WTC11 (cell line): ENCODE results near the gene PAK6. TPM values are rescaled to one million over a fixed set of nuclear protein-coding genes. Genes with fewer than 3 reads are reported as not detected.

Source experiments
- ATAC-seq: fragments of 200-7000 bp; cut with Tn5 transposase; 2 replicates; pipeline ENCODE4 v1.10.0; 2021; ENCODE audit warnings: mild to moderate bottlenecking, moderate library complexity
- CTCF ChIA-PET: fragments of 300-600 bp; sonication (Branson Sonifier 250); formaldehyde crosslinking; loops from one replicate; lab custom pipeline; 2021; ENCODE audit warnings: antibody characterized with exemption; lab: Charles Lee
- POLR2A ChIA-PET: fragments of 350-600 bp; sonication (Branson Sonifier 250); formaldehyde crosslinking; loops from one replicate; lab custom pipeline; 2021; ENCODE audit warnings: antibody characterized with exemption; lab: Charles Lee
- DNase-seq: peaks from one replicate; pipeline ENCODE4 v3.0.0; 2021; ENCODE audit warnings: low spot score
- H3K27ac Mint-ChIP-seq: 2 replicates; pipeline ENCODE4 v1.8.0; 2021; ENCODE audit warnings: mixed read lengths
- H3K27me3 Mint-ChIP-seq: 2 replicates; pipeline ENCODE4 v1.8.0; 2021; ENCODE audit warnings: low read depth, mild to moderate bottlenecking, moderate library complexity, mixed read lengths
- H3K36me3 Mint-ChIP-seq: 2 replicates; pipeline ENCODE4 v1.8.0; 2021; ENCODE audit warnings: mixed read lengths
- H3K4me1 Mint-ChIP-seq: 2 replicates; pipeline ENCODE4 v1.8.0; 2022; ENCODE audit warnings: mixed read lengths
- H3K4me3 Mint-ChIP-seq: 2 replicates; pipeline ENCODE4 v1.8.0; 2021; ENCODE audit warnings: mild to moderate bottlenecking, moderate library complexity, mixed read lengths
- H3K9me3 Mint-ChIP-seq: 2 replicates; pipeline ENCODE4 v1.8.0; 2021; ENCODE audit warnings: mixed read lengths
- FOXP1 ChIP-seq: sonication (generic); formaldehyde crosslinking; IDR thresholded peaks from 2 replicates; pipeline ENCODE4 v1.8.0; 2022; ENCODE audit warnings: missing genetic modification reagents, mild to moderate bottlenecking, moderate library complexity, borderline replicate concordance
- NFATC4 ChIP-seq: fragments of 250-450 bp; sonication (Bioruptor Pico); IDR thresholded peaks from 2 replicates; pipeline ENCODE4 v1.9.0; 2021; ENCODE audit warnings: mild to moderate bottlenecking
- NFYB ChIP-seq: sonication (generic); formaldehyde crosslinking; conservative IDR thresholded peaks from 2 replicates; pipeline ENCODE4 v1.8.0; 2022; ENCODE audit warnings: low read depth, missing genetic modification reagents
- ZNF121 ChIP-seq: sonication (generic); formaldehyde crosslinking; IDR thresholded peaks from 2 replicates; pipeline ENCODE4 v1.8.0; 2023; ENCODE audit warnings: missing genetic modification reagents
- total RNA-seq: library from RNA; stranded (reverse); gene quantifications from 3 replicates; pipeline ENCODE4 v1.2.3, GENCODE V29; 2021
- TF ChIP-seq, protein P1 (sequence below): sonication (generic); formaldehyde crosslinking; IDR thresholded peaks from 2 replicates; pipeline ENCODE4 v1.8.0; 2022; ENCODE audit warnings: mild to moderate bottlenecking, missing genetic modification reagents
- TF ChIP-seq, protein P2 (sequence below): fragments of 250-450 bp; sonication (Bioruptor Pico); conservative IDR thresholded peaks from 2 replicates; pipeline ENCODE4 v1.9.0; 2021; ENCODE audit warnings: mild to moderate bottlenecking
- TF ChIP-seq, protein P3 (sequence below): sonication (generic); formaldehyde crosslinking; IDR thresholded peaks from 2 replicates; pipeline ENCODE4 v1.8.0; 2023; ENCODE audit warnings: missing genetic modification reagents
- TF ChIP-seq, protein P4 (sequence below): sonication (generic); formaldehyde crosslinking; IDR thresholded peaks from 2 replicates; pipeline ENCODE4 v1.8.1; 2023; ENCODE audit warnings: mild to moderate bottlenecking, missing genetic modification reagents, borderline replicate concordance
- TF ChIP-seq, protein P5 (sequence below): sonication (generic); formaldehyde crosslinking; IDR thresholded peaks from 2 replicates; pipeline ENCODE4 v1.8.0; 2022; ENCODE audit warnings: mild to moderate bottlenecking, missing genetic modification reagents
- TF ChIP-seq, protein P6 (sequence below): sonication (generic); formaldehyde crosslinking; IDR thresholded peaks from 2 replicates; pipeline ENCODE4 v1.8.0; 2023; ENCODE audit warnings: missing genetic modification reagents, mild to moderate bottlenecking, borderline replicate concordance

Gene PAK6
- total RNA-seq, 1 experiment from 2014 or later, result 11.7 TPM

DNA sequence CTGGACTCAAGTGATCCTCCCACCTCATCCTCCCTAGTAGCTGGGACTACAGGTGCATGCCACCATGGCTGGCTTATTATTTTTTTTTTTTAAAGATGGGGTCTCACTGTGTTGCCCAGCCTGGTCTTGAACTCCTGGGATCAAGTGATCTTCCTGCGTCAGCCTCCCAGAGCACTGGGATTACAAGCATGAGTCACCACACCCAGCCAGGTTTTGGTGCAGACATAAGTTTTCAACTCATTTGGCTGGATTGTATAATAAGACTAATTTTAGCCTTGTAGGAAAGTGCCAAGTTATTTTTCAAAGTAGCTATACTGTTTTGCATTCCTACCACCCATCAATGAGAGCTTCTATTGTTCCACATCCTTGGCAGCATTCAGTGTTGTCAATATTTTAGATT lies 45.9 kb upstream of the PAK6 start:
- POLR2A ChIA-PET, result no interaction called here
- H3K4me1 Mint-ChIP-seq, result no peaks in the 10 kb centered on the region
- peaks cover 81% of the 10 kb centered on the region for H3K36me3 Mint-ChIP-seq
- CTCF ChIA-PET, result interaction anchor here (1.7 kb wide), 1 partner anchor 147 kb away, joined by 4 read pairs; no protein-coding TSS in a partner anchor
- TF ChIP-seq, protein P1, sequence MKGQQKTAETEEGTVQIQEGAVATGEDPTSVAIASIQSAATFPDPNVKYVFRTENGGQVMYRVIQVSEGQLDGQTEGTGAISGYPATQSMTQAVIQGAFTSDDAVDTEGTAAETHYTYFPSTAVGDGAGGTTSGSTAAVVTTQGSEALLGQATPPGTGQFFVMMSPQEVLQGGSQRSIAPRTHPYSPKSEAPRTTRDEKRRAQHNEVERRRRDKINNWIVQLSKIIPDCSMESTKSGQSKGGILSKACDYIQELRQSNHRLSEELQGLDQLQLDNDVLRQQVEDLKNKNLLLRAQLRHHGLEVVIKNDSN (CRISPR knock-in tag), result no peak
- peak; percentile 69; the same call in 1 of the 2 replicates for TF ChIP-seq ZNF121 (CRISPR knock-in tag)
- H3K4me3 Mint-ChIP-seq, result no peak overlapping the region
- DNase-seq, result no peak
- H3K9me3 Mint-ChIP-seq, result no peaks in the 10 kb centered on the region
- H3K27me3 Mint-ChIP-seq, result no peaks in the 10 kb centered on the region
- ATAC-seq, result no peak
- H3K27ac Mint-ChIP-seq, result no peak overlapping the region

DNA sequence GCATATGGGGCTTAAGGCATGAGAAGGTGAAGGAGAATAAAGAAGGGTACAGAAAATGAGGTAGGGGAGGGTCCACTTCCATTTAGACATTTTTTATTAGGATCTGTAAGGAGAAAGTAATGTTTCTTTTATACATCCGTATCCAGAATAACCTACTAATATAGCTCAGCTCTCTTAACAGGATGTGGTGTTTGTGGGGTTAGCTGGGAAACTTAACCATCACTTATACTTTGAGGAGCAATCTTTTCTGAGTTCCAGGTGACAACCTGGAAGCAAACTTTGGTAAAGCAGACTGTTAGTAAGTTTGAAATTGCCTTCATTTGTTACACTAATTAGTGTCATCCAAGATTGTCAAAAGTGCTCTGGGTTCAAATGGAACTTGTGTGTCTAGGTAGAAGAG lies 41.4 kb upstream of the PAK6 start:
- peaks cover 78% of the 10 kb centered on the region for H3K36me3 Mint-ChIP-seq
- DNase-seq (no peak), ATAC-seq (no peak)
- no peaks in the 10 kb centered on the region for H3K27me3 Mint-ChIP-seq
- H3K27ac Mint-ChIP-seq, result no peak overlapping the region
- no peaks in the 10 kb centered on the region for H3K9me3 Mint-ChIP-seq
- CTCF ChIA-PET, result interaction anchor here (1.4 kb wide), 1 partner anchor 93 kb away, joined by 3 read pairs; no protein-coding TSS in a partner anchor
- H3K4me1 Mint-ChIP-seq, result no peaks in the 10 kb centered on the region
- POLR2A ChIA-PET, result interaction anchor here (0.5 kb wide), 1 partner anchor 281 kb away, joined by 4 read pairs; no protein-coding TSS in a partner anchor
- TF ChIP-seq, protein P2, sequence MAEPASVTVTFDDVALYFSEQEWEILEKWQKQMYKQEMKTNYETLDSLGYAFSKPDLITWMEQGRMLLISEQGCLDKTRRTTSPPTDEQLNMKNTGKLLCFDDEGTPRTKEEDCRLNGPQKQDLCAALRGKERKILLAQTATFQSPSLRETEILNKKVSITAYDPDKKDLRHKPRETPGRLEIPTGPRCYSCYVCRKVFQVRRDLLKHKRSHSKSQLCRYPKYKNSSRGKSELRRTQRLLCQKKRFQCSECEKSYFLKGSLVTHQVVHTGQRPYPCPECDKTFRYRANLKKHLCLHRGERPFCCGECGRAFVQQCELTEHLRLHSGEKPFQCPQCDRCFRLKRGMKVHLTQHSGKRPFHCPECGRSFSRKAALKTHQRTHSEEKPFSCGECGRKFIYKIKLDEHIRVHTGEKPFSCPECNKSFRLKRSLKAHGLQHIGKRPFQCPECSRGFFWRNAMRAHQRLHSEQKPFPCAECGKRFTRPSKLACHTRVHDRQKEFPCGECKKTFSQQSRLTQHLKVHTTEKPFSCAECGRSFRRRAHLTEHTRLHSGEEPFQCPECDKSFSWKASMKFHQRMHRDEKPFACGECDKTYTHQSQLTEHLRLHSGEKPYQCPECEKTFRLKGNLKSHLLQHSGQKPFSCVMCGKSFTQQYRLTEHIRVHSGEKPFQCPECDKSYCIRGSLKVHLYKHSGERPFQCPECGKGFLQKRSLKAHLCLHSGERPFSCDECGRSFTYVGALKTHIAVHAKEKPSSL (CRISPR knock-in tag), result no peak
- no peak for TF ChIP-seq NFATC4 (CRISPR knock-in tag)
- H3K4me3 Mint-ChIP-seq, result no peak overlapping the region

DNA sequence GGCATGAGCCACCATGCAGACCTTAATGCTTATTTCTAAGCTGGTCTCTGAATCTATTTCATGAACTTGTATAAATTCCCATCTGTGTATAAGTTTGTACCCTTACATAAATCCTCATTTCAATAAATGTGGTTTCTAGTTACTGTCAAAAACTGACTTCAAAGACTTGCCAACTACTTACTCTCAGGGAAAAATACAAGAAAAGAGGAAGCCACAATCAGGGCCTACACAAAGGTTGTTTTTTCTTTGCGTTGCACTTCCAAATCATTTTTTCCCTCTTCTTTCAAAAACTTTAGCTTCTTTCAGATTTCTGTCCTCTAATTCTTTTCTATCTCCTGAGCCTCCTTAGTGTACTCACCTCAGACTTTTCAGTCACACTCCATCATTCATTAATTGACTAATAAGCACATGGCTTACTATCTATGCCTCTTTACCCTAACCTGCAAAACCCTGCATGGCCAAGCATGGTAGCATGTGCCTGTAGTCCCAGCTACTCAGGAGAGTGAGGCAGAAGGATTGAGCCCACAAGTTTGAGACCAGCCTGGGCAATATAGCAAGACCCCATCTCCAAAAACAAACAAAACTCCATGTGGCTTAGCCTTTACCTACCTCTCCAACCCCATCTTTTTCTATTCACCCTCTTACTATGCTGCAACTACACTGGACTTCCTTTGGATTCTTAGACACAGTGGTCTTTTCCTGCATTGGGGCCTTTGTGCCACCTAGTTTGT lies 40.3 kb upstream of the PAK6 start:
- peak; percentile 96 for TF ChIP-seq ZNF121 (CRISPR knock-in tag)
- TF ChIP-seq, protein P3, sequence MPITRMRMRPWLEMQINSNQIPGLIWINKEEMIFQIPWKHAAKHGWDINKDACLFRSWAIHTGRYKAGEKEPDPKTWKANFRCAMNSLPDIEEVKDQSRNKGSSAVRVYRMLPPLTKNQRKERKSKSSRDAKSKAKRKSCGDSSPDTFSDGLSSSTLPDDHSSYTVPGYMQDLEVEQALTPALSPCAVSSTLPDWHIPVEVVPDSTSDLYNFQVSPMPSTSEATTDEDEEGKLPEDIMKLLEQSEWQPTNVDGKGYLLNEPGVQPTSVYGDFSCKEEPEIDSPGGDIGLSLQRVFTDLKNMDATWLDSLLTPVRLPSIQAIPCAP (CRISPR knock-in tag), result no peak
- TF ChIP-seq, all 79 proteins: peak for 1
- H3K27me3 Mint-ChIP-seq, result no peaks in the 10 kb centered on the region
- POLR2A ChIA-PET, result no interaction called here
- no peak overlapping the region for H3K4me3 Mint-ChIP-seq
- DNase-seq (no peak), ATAC-seq (no peak)
- H3K27ac Mint-ChIP-seq, result no peak overlapping the region
- H3K36me3 Mint-ChIP-seq, result peaks cover 76% of the 10 kb centered on the region
- no peaks in the 10 kb centered on the region for H3K4me1 Mint-ChIP-seq
- H3K9me3 Mint-ChIP-seq, result no peaks in the 10 kb centered on the region
- CTCF ChIA-PET, result interaction anchor here (1.4 kb wide), 1 partner anchor 94 kb away, joined by 3 read pairs; no protein-coding TSS in a partner anchor

DNA sequence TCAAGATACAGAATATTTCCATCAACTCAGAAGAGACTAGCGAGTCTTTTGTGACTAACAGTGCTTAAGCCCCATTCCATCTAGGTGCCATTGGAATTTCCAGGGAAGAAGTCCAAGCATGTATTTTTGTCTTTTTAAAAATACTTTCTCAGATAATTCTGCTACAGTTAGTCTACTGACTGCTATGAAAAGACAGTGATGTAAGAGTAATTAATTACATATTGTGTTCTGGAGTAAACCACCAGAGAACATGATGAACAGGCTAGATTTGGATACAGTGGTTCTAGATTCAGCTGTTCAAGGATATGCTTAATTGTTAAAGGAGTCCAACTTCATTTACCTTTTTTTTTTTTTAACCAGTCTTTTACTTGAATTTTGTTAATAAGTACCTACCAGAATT lies 34.8 kb upstream of the PAK6 start:
- Mint-ChIP-seq H3K36me3 (peaks cover 75% of the 10 kb centered on the region), H3K4me1 (no peaks in the 10 kb centered on the region), H3K9me3 (no peaks in the 10 kb centered on the region)
- ATAC-seq, result no peak
- TF ChIP-seq FOXP1 (CRISPR knock-in tag) (no peak), NFYB (CRISPR knock-in tag) (no peak)
- TF ChIP-seq, protein P4, sequence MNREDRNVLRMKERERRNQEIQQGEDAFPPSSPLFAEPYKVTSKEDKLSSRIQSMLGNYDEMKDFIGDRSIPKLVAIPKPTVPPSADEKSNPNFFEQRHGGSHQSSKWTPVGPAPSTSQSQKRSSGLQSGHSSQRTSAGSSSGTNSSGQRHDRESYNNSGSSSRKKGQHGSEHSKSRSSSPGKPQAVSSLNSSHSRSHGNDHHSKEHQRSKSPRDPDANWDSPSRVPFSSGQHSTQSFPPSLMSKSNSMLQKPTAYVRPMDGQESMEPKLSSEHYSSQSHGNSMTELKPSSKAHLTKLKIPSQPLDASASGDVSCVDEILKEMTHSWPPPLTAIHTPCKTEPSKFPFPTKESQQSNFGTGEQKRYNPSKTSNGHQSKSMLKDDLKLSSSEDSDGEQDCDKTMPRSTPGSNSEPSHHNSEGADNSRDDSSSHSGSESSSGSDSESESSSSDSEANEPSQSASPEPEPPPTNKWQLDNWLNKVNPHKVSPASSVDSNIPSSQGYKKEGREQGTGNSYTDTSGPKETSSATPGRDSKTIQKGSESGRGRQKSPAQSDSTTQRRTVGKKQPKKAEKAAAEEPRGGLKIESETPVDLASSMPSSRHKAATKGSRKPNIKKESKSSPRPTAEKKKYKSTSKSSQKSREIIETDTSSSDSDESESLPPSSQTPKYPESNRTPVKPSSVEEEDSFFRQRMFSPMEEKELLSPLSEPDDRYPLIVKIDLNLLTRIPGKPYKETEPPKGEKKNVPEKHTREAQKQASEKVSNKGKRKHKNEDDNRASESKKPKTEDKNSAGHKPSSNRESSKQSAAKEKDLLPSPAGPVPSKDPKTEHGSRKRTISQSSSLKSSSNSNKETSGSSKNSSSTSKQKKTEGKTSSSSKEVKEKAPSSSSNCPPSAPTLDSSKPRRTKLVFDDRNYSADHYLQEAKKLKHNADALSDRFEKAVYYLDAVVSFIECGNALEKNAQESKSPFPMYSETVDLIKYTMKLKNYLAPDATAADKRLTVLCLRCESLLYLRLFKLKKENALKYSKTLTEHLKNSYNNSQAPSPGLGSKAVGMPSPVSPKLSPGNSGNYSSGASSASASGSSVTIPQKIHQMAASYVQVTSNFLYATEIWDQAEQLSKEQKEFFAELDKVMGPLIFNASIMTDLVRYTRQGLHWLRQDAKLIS, result no peak
- TF ChIP-seq, protein P5, sequence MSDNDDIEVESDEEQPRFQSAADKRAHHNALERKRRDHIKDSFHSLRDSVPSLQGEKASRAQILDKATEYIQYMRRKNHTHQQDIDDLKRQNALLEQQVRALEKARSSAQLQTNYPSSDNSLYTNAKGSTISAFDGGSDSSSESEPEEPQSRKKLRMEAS (CRISPR knock-in tag), result no peak
- TF ChIP-seq, protein P6, sequence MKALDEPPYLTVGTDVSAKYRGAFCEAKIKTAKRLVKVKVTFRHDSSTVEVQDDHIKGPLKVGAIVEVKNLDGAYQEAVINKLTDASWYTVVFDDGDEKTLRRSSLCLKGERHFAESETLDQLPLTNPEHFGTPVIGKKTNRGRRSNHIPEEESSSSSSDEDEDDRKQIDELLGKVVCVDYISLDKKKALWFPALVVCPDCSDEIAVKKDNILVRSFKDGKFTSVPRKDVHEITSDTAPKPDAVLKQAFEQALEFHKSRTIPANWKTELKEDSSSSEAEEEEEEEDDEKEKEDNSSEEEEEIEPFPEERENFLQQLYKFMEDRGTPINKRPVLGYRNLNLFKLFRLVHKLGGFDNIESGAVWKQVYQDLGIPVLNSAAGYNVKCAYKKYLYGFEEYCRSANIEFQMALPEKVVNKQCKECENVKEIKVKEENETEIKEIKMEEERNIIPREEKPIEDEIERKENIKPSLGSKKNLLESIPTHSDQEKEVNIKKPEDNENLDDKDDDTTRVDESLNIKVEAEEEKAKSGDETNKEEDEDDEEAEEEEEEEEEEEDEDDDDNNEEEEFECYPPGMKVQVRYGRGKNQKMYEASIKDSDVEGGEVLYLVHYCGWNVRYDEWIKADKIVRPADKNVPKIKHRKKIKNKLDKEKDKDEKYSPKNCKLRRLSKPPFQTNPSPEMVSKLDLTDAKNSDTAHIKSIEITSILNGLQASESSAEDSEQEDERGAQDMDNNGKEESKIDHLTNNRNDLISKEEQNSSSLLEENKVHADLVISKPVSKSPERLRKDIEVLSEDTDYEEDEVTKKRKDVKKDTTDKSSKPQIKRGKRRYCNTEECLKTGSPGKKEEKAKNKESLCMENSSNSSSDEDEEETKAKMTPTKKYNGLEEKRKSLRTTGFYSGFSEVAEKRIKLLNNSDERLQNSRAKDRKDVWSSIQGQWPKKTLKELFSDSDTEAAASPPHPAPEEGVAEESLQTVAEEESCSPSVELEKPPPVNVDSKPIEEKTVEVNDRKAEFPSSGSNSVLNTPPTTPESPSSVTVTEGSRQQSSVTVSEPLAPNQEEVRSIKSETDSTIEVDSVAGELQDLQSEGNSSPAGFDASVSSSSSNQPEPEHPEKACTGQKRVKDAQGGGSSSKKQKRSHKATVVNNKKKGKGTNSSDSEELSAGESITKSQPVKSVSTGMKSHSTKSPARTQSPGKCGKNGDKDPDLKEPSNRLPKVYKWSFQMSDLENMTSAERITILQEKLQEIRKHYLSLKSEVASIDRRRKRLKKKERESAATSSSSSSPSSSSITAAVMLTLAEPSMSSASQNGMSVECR (CRISPR knock-in tag), result no peak
- TF ChIP-seq, all 79 proteins: peak for 0
- ChIA-PET POLR2A (no interaction called here), CTCF (interaction anchor here (0.6 kb wide), 2 partner anchors 67 to 417 kb away, joined by 3 read pairs; no protein-coding TSS in a partner anchor)
- no peak overlapping the region for H3K27ac Mint-ChIP-seq
- DNase-seq, result no peak
- H3K4me3 Mint-ChIP-seq, result no peak overlapping the region
- H3K27me3 Mint-ChIP-seq, result no peaks in the 10 kb centered on the region
